SH-SY5Y (cell line): Measurements from ENCODE around the gene ANKLE1.

ENCODE experiments used
- GATA2 ChIP-seq: IDR thresholded peaks from 2 replicates; pipeline ENCODE4 v1.6.1; 2011; ENCODE audit warnings: mild to moderate bottlenecking, low read depth, low read length
- GATA3 ChIP-seq: IDR thresholded peaks from 2 replicates; pipeline ENCODE4 v1.6.1; 2011; ENCODE audit warnings: low read depth, mild to moderate bottlenecking, low read length, moderate library complexity

The ANKLE1 gene

GRCh38 chr19:17260842-17261325 is 20.8 kb upstream of the ANKLE1 start:
- TF ChIP-seq GATA2, result no peak
- no peak for TF ChIP-seq GATA3

- TF ChIP-seq GATA2 (no peak), GATA3 (no peak)
Measured at GRCh38 chr19:17262557-17262956, 19.1 kb upstream of the ANKLE1 start.

- TF ChIP-seq GATA2 (no peak), GATA3 (no peak)
Measured at GRCh38 chr19:17263712-17264640, 17.7 kb upstream of the ANKLE1 start.

GRCh38 chr19:17264641-17264979 is 17.1 kb upstream of the ANKLE1 start, which contains the start of gene USHBP1:
Gene USHBP1, minus strand, starts transcription at chr19:17264745. Its CDS starts 446 bp downstream, at chr19:17264299.
- TF ChIP-seq GATA2 (no peak), GATA3 (no peak)

GRCh38 chr19:17266026-17266425 is 15.7 kb upstream of the ANKLE1 start:
- TF ChIP-seq GATA3 (no peak), GATA2 (no peak)

- TF ChIP-seq GATA3, result no peak
- TF ChIP-seq GATA2, result no peak
Measured at GRCh38 chr19:17266589-17266974, 15.1 kb upstream of the ANKLE1 start.

- TF ChIP-seq GATA2 (no peak), GATA3 (no peak)
Measured at GRCh38 chr19:17266975-17267788, 14.5 kb upstream of the ANKLE1 start, which contains the start of gene BABAM1. Gene BABAM1, plus strand, starts transcription at chr19:17267443. Its CDS starts 1,364 bp downstream, at chr19:17268807.

GRCh38 chr19:17268754-17269153 is 12.9 kb upstream of the ANKLE1 start:
- TF ChIP-seq GATA2 (no peak), GATA3 (no peak)

GRCh38 chr19:17275441-17276175 is 6.1 kb upstream of the ANKLE1 start:
- TF ChIP-seq GATA3 (no peak), GATA2 (no peak)

GRCh38 chr19:17279436-17279835 is 2.3 kb upstream of the ANKLE1 start:
- TF ChIP-seq GATA2 (no peak), GATA3 (no peak)

- TF ChIP-seq GATA2 (no peak), GATA3 (no peak)
Measured at GRCh38 chr19:17282488-17283125, 906 bp downstream of the ANKLE1 start.

- no peak for TF ChIP-seq GATA2
- no peak for TF ChIP-seq GATA3
Measured at GRCh38 chr19:17283504-17283996, 1.8 kb downstream of the ANKLE1 start.

GRCh38 chr19:17285415-17286135 is 3.9 kb downstream of the ANKLE1 start:
- TF ChIP-seq GATA2 (no peak), GATA3 (no peak)
